OCI-LY7 (cell line): ENCODE measurements around the gene SLC6A19. TPM values are rescaled to one million over a fixed set of nuclear protein-coding genes. Genes with fewer than 3 reads are reported as not detected.
A peak's percentile ranks its signal among the peaks of the same experiment; 100 is the strongest.

ENCODE experiments used
- BruUV-seq: library from RNA; stranded (reverse); fragments of 400-500 nt; replicated peaks from 2 replicates; lab custom pipeline; 2021; lab: Mats Ljungman, UMichigan
- CTCF ChIA-PET: fragments of 300-600 bp; sonication (Branson Sonifier 250); formaldehyde crosslinking; loops from one replicate; lab custom pipeline; 2022; ENCODE audit warnings: antibody characterized with exemption; ENCODE audit not compliant: unreplicated experiment; lab: Charles Lee
- POLR2A ChIA-PET: fragments of 300-600 bp; sonication (Branson Sonifier 250); formaldehyde crosslinking; loops from one replicate; lab custom pipeline; 2022; ENCODE audit warnings: antibody characterized with exemption; lab: Charles Lee
- DNase-seq: peaks from one replicate; pipeline ENCODE4 v3.0.0-alpha.2; 2015; ENCODE audit warnings: low spot score
- H2AFZ ChIP-seq: fragments of 200-600 bp; sonication (generic), shearing (Covaris generic); 2 replicates; pipeline ENCODE4 v1.6.1; 2014; ENCODE audit warnings: mild to moderate bottlenecking, antibody characterized with exemption, low read length, moderate library complexity
- H3K27ac ChIP-seq: fragments of 200-600 bp; sonication (generic); 2 replicates; pipeline ENCODE4 v1.5.1; 2014; ENCODE audit warnings: mixed run types, low read depth, mild to moderate bottlenecking, moderate library complexity, low read length, inconsistent platforms; ENCODE audit not compliant: poor library complexity, severe bottlenecking
- H3K36me3 ChIP-seq: fragments of 200-600 bp; sonication (generic); 2 replicates; pipeline ENCODE4 v1.6.1; 2014; ENCODE audit warnings: mild to moderate bottlenecking, antibody characterized with exemption, low read length, moderate library complexity, mixed read lengths; ENCODE audit not compliant: insufficient read depth
- H3K4me1 ChIP-seq: fragments of 200-600 bp; sonication (generic); 2 replicates; pipeline ENCODE4 v1.5.1; 2014; ENCODE audit warnings: mild to moderate bottlenecking, low read length; ENCODE audit not compliant: insufficient read depth, poor library complexity, severe bottlenecking
- H3K4me2 ChIP-seq: fragments of 200-600 bp; sonication (generic); 2 replicates; pipeline ENCODE4 v1.6.1; 2014; ENCODE audit warnings: mild to moderate bottlenecking, low read length
- H3K4me3 ChIP-seq: fragments of 200-600 bp; sonication (generic); 2 replicates; pipeline ENCODE4 v1.5.1; 2014; ENCODE audit warnings: mild to moderate bottlenecking, low read depth, low read length; ENCODE audit not compliant: poor library complexity, severe bottlenecking
- H3K79me2 ChIP-seq: fragments of 200-600 bp; sonication (generic); 2 replicates; pipeline ENCODE4 v1.6.1; 2016; ENCODE audit warnings: low read depth, mild to moderate bottlenecking, low read length, moderate library complexity, mixed read lengths; ENCODE audit not compliant: insufficient read depth
- H3K9me2 ChIP-seq: fragments of 200-600 bp; sonication (generic); 2 replicates; pipeline ENCODE4 v1.6.1; 2016; ENCODE audit warnings: mild to moderate bottlenecking, low read length, mixed read lengths; ENCODE audit not compliant: insufficient read depth
- H3K9me3 ChIP-seq: fragments of 200-600 bp; sonication (generic); 2 replicates; pipeline ENCODE4 v1.6.1; 2014; ENCODE audit warnings: mild to moderate bottlenecking, mixed run types, low read length, mixed read lengths
- H4K20me1 ChIP-seq: fragments of 200-600 bp; sonication (generic); 2 replicates; pipeline ENCODE4 v1.6.1; 2014; ENCODE audit warnings: mild to moderate bottlenecking, antibody characterized with exemption, low read length, moderate library complexity, mixed read lengths; ENCODE audit not compliant: insufficient read depth
- EZH2phosphoT487 ChIP-seq: fragments of 200-600 bp; sonication (generic); IDR thresholded peaks from 2 replicates; pipeline ENCODE4 v1.6.1; 2018; ENCODE audit warnings: low read depth, borderline replicate concordance, mild to moderate bottlenecking, mixed run types, antibody characterized with exemption, low read length, moderate library complexity, mixed read lengths
- intact Hi-C: fragments of 100-400 bp; cut with micrococcal nuclease; formaldehyde crosslinking; loops from one replicate; pipeline ENCODE4 v1.10.0; 2022; ENCODE audit not compliant: unreplicated experiment
- total RNA-seq, 2 experiments: library from RNA; depleted of rRNA in 1 of 2; stranded (reverse); fragments of >200 nt in 1 of 2; shearing (Covaris generic) in 1 of 2; gene quantifications; 2 replicates each; pipeline ENCODE4 v1.2.3, GENCODE V29; 2014 to 2022
- TF ChIP-seq, protein P1 (sequence below): fragments of 200-600 bp; sonication (generic); conservative IDR thresholded peaks from 2 replicates; pipeline ENCODE4 v1.5.1; 2014; ENCODE audit warnings: mild to moderate bottlenecking, antibody characterized with exemption, low read length, moderate library complexity, mixed read lengths

Gene SLC6A19
- total RNA-seq, 2 experiments from 2014 or later, result not detected

DNA sequence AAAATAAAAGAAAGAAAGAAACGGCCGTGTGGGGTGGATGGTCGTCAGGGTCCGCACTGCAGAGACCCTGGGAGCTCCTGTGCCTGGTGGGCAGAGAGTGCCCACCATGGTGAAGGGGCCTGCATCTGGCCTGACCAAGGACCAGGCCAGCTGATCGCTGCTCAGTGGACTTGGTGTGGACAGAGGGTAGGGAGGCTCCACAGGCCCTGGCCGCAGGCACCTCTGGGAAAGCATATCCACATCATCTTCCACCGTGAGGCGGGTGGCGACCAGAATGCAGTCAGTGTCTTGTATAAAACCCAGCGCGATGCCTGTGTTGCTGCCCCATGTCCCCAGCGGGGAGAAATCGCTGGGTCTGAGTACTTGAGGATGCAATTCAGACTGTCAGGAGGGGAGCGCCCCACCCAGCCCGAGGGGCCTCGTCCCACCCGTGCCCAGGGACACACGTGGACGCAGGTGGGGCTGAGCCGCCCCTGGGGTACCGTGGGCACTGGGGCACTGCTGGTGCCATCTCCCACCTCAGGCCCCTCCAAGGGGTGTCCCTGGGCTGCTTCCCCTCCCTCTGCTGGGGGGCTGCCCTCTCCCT lies 27.8 kb upstream of the SLC6A19 start:
- H3K4me1 ChIP-seq, result peaks cover 2% of the 10 kb centered on the region
- no peak overlapping the region for H3K4me2 ChIP-seq
- ChIA-PET CTCF (no interaction called here), POLR2A (interaction anchor here (1.1 kb wide), 1 partner anchor 110 kb away, joined by 3 read pairs; no protein-coding TSS in a partner anchor)
- intact Hi-C loops, result no loop called here
- no TSS peak for BruUV-seq
- no peak overlapping the region for H2AFZ ChIP-seq
- TF ChIP-seq, protein P1, sequence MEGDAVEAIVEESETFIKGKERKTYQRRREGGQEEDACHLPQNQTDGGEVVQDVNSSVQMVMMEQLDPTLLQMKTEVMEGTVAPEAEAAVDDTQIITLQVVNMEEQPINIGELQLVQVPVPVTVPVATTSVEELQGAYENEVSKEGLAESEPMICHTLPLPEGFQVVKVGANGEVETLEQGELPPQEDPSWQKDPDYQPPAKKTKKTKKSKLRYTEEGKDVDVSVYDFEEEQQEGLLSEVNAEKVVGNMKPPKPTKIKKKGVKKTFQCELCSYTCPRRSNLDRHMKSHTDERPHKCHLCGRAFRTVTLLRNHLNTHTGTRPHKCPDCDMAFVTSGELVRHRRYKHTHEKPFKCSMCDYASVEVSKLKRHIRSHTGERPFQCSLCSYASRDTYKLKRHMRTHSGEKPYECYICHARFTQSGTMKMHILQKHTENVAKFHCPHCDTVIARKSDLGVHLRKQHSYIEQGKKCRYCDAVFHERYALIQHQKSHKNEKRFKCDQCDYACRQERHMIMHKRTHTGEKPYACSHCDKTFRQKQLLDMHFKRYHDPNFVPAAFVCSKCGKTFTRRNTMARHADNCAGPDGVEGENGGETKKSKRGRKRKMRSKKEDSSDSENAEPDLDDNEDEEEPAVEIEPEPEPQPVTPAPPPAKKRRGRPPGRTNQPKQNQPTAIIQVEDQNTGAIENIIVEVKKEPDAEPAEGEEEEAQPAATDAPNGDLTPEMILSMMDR, result no peak
- no peak for TF ChIP-seq EZH2phosphoT487
- H3K36me3 ChIP-seq, result no peaks in the 10 kb centered on the region
- no peak for DNase-seq
- no peaks in the 10 kb centered on the region for H3K79me2 ChIP-seq
- H3K9me2 ChIP-seq, result no peaks in the 10 kb centered on the region
- no peak overlapping the region for H3K27ac ChIP-seq
- H4K20me1 ChIP-seq, result no peaks in the 10 kb centered on the region
- no peaks in the 10 kb centered on the region for H3K9me3 ChIP-seq
- no peak overlapping the region for H3K4me3 ChIP-seq

DNA sequence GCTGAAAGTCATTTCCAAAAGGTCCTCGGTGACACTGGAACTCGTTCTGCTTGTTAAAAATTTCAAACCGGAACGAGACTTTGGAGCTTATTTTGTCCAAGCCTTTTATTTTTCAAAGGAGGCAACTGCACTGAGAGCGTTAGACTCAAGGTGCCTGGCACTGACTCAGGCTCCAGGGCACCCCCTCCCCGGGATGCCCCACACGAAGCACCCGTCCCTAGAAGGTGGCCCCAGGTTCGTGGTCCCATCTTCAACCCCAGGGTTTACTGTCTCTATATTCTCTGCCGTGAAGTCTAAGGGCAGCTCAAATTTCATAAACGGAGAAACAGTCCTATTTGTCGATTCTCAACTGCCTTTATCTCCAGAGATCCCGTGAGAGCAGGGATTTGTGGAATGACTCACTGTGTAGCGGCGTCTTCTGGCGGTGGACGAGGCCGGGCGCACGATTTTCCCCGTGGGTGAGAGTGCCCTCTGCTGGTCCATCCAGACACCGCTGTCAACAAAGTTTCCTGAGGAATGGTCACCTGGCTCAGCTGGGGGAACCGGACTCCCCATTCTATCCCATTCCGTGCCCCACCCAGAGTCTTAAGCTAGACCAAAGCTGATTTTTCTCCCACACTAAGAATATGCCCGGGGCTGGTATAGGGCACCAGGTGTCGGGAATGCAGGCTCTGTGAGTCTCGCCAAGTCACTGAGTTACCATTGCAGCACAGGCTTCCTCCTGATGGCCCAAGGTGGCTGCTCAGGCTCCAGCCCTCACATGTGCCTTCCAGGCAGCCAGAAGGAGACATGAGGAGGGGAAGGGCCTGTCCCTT lies 27.1 kb upstream of the SLC6A19 start:
- no TSS peak for BruUV-seq
- CTCF ChIA-PET, result no interaction called here
- Histone ChIP-seq H3K9me3 (no peaks in the 10 kb centered on the region), H3K4me3 (no peak overlapping the region), H3K27ac (no peak overlapping the region), H3K36me3 (no peaks in the 10 kb centered on the region), H3K4me2 (no peak overlapping the region), H2AFZ (no peak overlapping the region), H3K79me2 (no peaks in the 10 kb centered on the region), H4K20me1 (no peaks in the 10 kb centered on the region), H3K4me1 (no peaks in the 10 kb centered on the region), H3K9me2 (no peaks in the 10 kb centered on the region)
- no peak for TF ChIP-seq EZH2phosphoT487
- TF ChIP-seq, protein P1, result peak; percentile 78
- intact Hi-C loops, result no loop called here
- DNase-seq, result peak; percentile 20
- POLR2A ChIA-PET, result no interaction called here

DNA sequence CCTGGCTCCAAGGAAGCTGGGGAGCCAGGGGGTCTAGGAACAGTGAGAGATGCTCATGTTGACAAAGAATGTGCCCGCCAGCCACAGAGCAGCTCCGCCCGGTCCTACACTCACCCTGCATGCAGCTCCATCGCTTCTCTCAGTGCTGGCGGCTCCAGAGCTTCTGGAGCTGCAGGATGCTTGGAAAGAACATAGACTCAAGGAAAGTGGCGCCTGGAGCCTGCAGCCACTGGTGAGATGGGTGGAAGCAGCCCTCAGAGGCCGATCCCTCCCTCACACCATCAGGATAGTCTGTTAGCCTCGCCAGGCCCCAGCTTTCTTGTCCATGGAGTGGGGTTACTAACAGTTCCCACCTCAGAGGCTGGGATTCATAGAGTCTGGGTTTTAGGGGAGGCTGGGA lies 26.4 kb upstream of the SLC6A19 start:
- intact Hi-C loops, result no loop called here
- H2AFZ ChIP-seq, result no peak overlapping the region
- no peaks in the 10 kb centered on the region for H3K9me3 ChIP-seq
- TF ChIP-seq, protein P1, result no peak
- no peak for TF ChIP-seq EZH2phosphoT487
- ChIA-PET POLR2A (no interaction called here), CTCF (no interaction called here)
- BruUV-seq, result no TSS peak
- no peak for DNase-seq
- H3K27ac ChIP-seq, result no peak overlapping the region
- H3K4me1 ChIP-seq, result no peaks in the 10 kb centered on the region
- H3K4me2 ChIP-seq, result no peak overlapping the region
- H3K79me2 ChIP-seq, result no peaks in the 10 kb centered on the region
- no peaks in the 10 kb centered on the region for H3K9me2 ChIP-seq
- H3K36me3 ChIP-seq, result no peaks in the 10 kb centered on the region
- no peak overlapping the region for H3K4me3 ChIP-seq
- H4K20me1 ChIP-seq, result no peaks in the 10 kb centered on the region
